Omental fat pad (tissue), 4 donors: ENCODE results near the gene MYCT1. TPM values are rescaled to one million over a fixed set of nuclear protein-coding genes. Genes with fewer than 3 reads are reported as not detected.

Source experiments
- ATAC-seq: fragments of 150-250 bp; one replicate; pipeline ENCODE4 v1.9.1; 2016; ENCODE audit warnings: mild to moderate bottlenecking, moderate library complexity; ENCODE audit not compliant: low FRiP score
- DNase-seq: peaks from one replicate; pipeline ENCODE4 v3.0.0-alpha.2; 2019; ENCODE audit warnings: low spot score
- total RNA-seq, 4 donors: library from RNA; depleted of rRNA; stranded (reverse); fragments of >200 nt; gene quantifications; one replicate each; pipeline ENCODE4 v1.1.0, GENCODE V29; 2016
- TF ChIP-seq, protein P1 (sequence below), 3 donors: fragments of 450-650 bp; IDR thresholded peaks; one replicate each; pipeline ENCODE4 v1.5.1; 2016 to 2017; ENCODE audit warnings: antibody characterized with exemption in 3 of 3, mild to moderate bottlenecking in 3 of 3, moderate library complexity in 2 of 3

MYCT1 gene
- total RNA-seq, 4 donors from 2014 or later, result 8.4 to 65.6 (median 19.2) TPM

DNA sequence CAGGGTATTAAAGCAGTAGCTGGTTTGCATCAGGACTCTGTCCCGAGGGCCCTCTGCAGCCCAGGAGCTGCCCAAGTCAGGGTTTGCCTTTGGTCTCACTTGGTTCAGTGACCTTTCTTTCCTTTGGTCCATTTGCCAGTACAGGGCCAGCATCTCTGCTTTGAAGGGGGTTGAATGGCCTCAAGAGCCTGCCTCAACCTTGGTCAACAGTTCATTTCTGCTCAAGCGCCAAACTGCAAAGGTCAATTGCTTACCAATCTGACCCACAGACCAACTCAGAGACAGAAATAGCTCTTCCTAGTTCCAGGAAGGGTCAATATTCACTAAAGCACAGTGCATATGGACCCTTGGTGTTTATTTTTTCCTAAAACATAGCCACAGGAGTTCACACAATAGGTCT, 72.3 kb downstream of the MYCT1 start:
- DNase-seq (no peak), ATAC-seq (no peak)

DNA sequence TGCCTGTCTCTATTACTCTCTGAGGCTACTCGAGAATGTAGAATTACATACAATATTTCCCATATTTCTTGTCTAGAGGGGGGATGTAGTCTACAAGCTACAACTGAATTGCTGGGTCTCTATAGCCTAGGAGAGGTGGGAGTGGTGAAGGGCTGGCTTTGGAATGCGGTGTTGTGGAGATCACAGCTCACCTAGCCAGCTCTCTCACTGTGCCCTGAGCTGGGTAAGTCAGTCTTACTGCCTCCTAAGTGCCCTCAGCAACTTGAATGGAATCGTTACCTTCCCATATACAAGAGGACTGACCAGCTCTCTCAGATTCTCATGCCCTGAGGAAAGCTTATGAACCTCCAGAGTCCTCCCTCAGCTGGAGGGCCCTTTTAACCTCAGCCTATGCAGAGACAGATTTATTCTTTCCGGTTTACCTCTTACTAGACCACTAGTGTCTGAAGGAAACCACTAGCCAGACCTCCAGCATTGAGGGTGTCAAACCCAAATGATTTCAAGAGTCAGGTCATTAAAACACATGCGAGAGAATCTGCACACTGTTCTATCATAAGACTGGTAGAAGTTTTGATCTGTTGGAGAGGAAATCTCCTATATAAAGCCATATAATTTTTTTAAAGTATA, 73.5 kb downstream of the MYCT1 start:
- DNase-seq (no peak), ATAC-seq (no peak)
- TF ChIP-seq, protein P1, sequence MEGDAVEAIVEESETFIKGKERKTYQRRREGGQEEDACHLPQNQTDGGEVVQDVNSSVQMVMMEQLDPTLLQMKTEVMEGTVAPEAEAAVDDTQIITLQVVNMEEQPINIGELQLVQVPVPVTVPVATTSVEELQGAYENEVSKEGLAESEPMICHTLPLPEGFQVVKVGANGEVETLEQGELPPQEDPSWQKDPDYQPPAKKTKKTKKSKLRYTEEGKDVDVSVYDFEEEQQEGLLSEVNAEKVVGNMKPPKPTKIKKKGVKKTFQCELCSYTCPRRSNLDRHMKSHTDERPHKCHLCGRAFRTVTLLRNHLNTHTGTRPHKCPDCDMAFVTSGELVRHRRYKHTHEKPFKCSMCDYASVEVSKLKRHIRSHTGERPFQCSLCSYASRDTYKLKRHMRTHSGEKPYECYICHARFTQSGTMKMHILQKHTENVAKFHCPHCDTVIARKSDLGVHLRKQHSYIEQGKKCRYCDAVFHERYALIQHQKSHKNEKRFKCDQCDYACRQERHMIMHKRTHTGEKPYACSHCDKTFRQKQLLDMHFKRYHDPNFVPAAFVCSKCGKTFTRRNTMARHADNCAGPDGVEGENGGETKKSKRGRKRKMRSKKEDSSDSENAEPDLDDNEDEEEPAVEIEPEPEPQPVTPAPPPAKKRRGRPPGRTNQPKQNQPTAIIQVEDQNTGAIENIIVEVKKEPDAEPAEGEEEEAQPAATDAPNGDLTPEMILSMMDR (IDR thresholded peaks at IDR 0.05), result no peak

More for the DNA sequence above, 72.3 kb downstream of the MYCT1 start:
- TF ChIP-seq, protein P1 (IDR thresholded peaks at IDR 0.05), result no peak

Other genes with a start within 250 kb of the MYCT1 start
- gene SYNE1, start 60.5 kb upstream of the MYCT1 start, total RNA-seq, result 100 to 1,000 TPM in 2 of 4 donors, 10 to 100 TPM in 2; 78.9 to 352 (median 113) TPM
- 1 to 10 TPM in 1 of 4 donors, under 1 TPM in 2, not detected in 1; 0.31 to 6.6 (median 0.48) TPM for gene VIP, start 52.9 kb downstream of the MYCT1 start, total RNA-seq